Right lobe of liver (tissue), 4 donors: ENCODE measurements around the gene ZMAT3.
"Not testable (repeated sequence)": the region's sequence is repeated elsewhere in the genome, so short reads cannot be mapped to it uniquely, and the experiment has no call there.

Experiments used
- CTCF ChIP-seq, 4 donors: fragments of 200-600 bp in 3 of 4; fragments of 450-650 bp in 1 of 4; IDR thresholded peaks; one replicate each; pipeline versions ENCODE4 v1.5.1 to v1.8.0; 2016 to 2022; ENCODE audit warnings: antibody characterized with exemption in 4 of 4, mild to moderate bottlenecking in 2 of 4
- POLR2A ChIP-seq: fragments of 450-650 bp; IDR thresholded peaks from one replicate; pipeline ENCODE4 v1.6.1; 2017; ENCODE audit warnings: antibody characterized with exemption, mild to moderate bottlenecking
- donor health status: DM: no; HTN: no; CAD: no.
- donor health status: DM: no; HTN: no; CAD: no.
- donor health status: DM: no; HTN: yes; CAD: no.

GRCh38 chr3:179038899-179039251 lies 32.7 kb downstream of the ZMAT3 start:
- TF ChIP-seq POLR2A; CTCF (IDR thresholded peaks at IDR 0.05): not testable (repeated sequence)
